Upper lobe of left lung (tissue), 4 donors: ENCODE data around the gene LEMD1.

Source experiments
- CTCF ChIP-seq, 6 experiments: fragments of 450-650 bp in 4 of 6; fragments of 200-600 bp in 2 of 6; sonication (generic) in 2 of 6; IDR thresholded peaks; one replicate each; pipeline ENCODE4 v1.5.1; 2016 to 2019; ENCODE audit warnings: antibody characterized with exemption in 6 of 6
- EP300 ChIP-seq, 4 donors: sonication (generic); formaldehyde crosslinking; IDR thresholded peaks; one replicate each; pipeline ENCODE4 v1.5.1; 2017; ENCODE audit warnings: antibody characterized with exemption in 4 of 4, control low read depth in 2 of 4
- POLR2A ChIP-seq, 4 donors: fragments of 450-650 bp; IDR thresholded peaks; one replicate each; pipeline ENCODE4 v1.5.1; 2016 to 2017; ENCODE audit warnings: antibody characterized with exemption in 4 of 4, mild to moderate bottlenecking in 2 of 4
- POLR2AphosphoS5 ChIP-seq, 2 donors: sonication (generic); formaldehyde crosslinking; IDR thresholded peaks; one replicate each; pipeline ENCODE4 v1.5.1; 2017; ENCODE audit warnings: antibody characterized with exemption in 2 of 2

GRCh38 chr1:205353612-205354011 lies 68.2 kb downstream of the LEMD1 start:
- TF ChIP-seq CTCF (IDR thresholded peaks at IDR 0.05) (no peak), POLR2A (IDR thresholded peaks at IDR 0.05) (no peak), POLR2AphosphoS5 (IDR thresholded peaks at IDR 0.05) (no peak), EP300 (IDR thresholded peaks at IDR 0.05) (peak in 1 of 4 donors; percentile 7)
